Ishikawa (cell line): Measurements from ENCODE around the gene COMMD7.

Experiments used
- CEBPB ChIP-seq: IDR thresholded peaks from 2 replicates; pipeline ENCODE4 v1.6.1; 2012
- CREB1 ChIP-seq: IDR thresholded peaks from 2 replicates; pipeline ENCODE4 v1.6.1; 2012; ENCODE audit warnings: low read depth
- EGR1 ChIP-seq: IDR thresholded peaks from 2 replicates; pipeline ENCODE4 v1.6.1; 2012
- EP300 ChIP-seq: IDR thresholded peaks from 2 replicates; pipeline ENCODE4 v1.6.1; 2012; ENCODE audit warnings: borderline replicate concordance
- FOXM1 ChIP-seq: IDR thresholded peaks from 2 replicates; pipeline ENCODE4 v1.6.1; 2012; ENCODE audit warnings: low read depth, borderline replicate concordance
- NFIC ChIP-seq: IDR thresholded peaks from 2 replicates; pipeline ENCODE4 v1.6.1; 2012
- RAD21 ChIP-seq: IDR thresholded peaks from 2 replicates; pipeline ENCODE4 v1.6.1; 2012; ENCODE audit warnings: low read depth
- TAF1 ChIP-seq: IDR thresholded peaks from 2 replicates; pipeline ENCODE4 v1.6.1; 2012; ENCODE audit warnings: low read depth, mild to moderate bottlenecking
- TCF12 ChIP-seq: IDR thresholded peaks from 2 replicates; pipeline ENCODE4 v1.6.1; 2012; ENCODE audit warnings: low read depth
- TEAD4 ChIP-seq: IDR thresholded peaks from 2 replicates; pipeline ENCODE4 v1.6.1; 2012
- YY1 ChIP-seq: IDR thresholded peaks from 2 replicates; pipeline ENCODE4 v1.6.1; 2012; ENCODE audit warnings: low read depth
- ZBTB7A ChIP-seq: IDR thresholded peaks from 2 replicates; pipeline ENCODE4 v1.6.1; 2012; ENCODE audit warnings: low read depth
- TF ChIP-seq, protein P1 (sequence below): IDR thresholded peaks from 2 replicates; pipeline ENCODE4 v1.6.1; 2012
- TF ChIP-seq, protein P2 (sequence below): IDR thresholded peaks from 2 replicates; pipeline ENCODE4 v1.6.1; 2012
- TF ChIP-seq, protein P3 (sequence below): IDR thresholded peaks from 2 replicates; pipeline ENCODE4 v1.6.1; 2012; ENCODE audit warnings: low read depth, mild to moderate bottlenecking

Gene COMMD7

DNA sequence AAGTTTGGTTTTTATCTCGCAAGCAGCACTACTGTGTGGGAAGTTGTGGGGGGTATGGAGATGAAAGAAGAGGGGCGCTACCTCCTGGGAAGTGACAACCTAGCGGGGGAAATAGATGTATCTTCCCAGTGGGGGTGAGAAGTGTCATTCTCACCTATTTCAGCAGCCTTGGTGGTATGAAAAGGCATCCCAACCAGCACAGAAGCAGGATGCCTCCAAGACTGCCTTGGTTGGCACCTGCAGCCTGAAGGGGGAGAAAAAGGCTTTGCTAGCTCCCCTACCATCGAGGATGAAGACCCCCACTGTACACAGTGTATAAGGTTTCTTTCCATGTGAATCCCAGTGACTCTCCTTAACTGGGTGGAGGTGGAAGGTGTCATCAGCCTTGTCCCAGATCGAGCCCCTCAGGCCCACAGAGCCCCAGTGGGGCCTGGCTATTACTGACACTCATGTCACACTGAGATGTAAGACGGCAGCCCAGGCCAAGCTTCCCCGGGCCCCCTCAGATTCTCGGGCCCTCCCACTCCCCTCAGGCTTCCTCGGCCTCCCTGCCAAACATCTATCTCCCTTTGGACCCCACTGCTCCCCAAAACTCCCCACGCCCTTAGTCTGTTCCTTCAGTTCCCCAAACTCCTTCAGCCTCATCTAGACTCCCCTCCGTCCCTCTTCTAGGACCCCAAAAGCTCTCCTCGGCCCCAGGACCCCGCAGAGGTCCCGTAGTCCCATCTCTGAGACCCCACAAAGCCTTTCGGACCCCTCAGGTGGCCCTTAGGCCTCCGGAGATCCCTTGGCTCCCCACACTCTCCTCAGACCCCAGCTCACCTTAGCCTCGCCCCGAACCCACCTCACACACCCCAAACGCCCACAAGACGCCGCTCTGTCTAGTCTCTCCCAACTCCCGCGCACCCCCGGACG, 688 bp downstream of the COMMD7 start:
- TF ChIP-seq, protein P1, sequence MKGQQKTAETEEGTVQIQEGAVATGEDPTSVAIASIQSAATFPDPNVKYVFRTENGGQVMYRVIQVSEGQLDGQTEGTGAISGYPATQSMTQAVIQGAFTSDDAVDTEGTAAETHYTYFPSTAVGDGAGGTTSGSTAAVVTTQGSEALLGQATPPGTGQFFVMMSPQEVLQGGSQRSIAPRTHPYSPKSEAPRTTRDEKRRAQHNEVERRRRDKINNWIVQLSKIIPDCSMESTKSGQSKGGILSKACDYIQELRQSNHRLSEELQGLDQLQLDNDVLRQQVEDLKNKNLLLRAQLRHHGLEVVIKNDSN: no peak
- TF ChIP-seq, protein P2, sequence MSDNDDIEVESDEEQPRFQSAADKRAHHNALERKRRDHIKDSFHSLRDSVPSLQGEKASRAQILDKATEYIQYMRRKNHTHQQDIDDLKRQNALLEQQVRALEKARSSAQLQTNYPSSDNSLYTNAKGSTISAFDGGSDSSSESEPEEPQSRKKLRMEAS: no peak
- TF ChIP-seq CEBPB: no peak
- no peak for TF ChIP-seq CREB1
- no peak for TF ChIP-seq EGR1
- no peak for TF ChIP-seq TAF1
- no peak for TF ChIP-seq EP300
- TF ChIP-seq TEAD4: no peak
- no peak for TF ChIP-seq RAD21
- TF ChIP-seq, protein P3, sequence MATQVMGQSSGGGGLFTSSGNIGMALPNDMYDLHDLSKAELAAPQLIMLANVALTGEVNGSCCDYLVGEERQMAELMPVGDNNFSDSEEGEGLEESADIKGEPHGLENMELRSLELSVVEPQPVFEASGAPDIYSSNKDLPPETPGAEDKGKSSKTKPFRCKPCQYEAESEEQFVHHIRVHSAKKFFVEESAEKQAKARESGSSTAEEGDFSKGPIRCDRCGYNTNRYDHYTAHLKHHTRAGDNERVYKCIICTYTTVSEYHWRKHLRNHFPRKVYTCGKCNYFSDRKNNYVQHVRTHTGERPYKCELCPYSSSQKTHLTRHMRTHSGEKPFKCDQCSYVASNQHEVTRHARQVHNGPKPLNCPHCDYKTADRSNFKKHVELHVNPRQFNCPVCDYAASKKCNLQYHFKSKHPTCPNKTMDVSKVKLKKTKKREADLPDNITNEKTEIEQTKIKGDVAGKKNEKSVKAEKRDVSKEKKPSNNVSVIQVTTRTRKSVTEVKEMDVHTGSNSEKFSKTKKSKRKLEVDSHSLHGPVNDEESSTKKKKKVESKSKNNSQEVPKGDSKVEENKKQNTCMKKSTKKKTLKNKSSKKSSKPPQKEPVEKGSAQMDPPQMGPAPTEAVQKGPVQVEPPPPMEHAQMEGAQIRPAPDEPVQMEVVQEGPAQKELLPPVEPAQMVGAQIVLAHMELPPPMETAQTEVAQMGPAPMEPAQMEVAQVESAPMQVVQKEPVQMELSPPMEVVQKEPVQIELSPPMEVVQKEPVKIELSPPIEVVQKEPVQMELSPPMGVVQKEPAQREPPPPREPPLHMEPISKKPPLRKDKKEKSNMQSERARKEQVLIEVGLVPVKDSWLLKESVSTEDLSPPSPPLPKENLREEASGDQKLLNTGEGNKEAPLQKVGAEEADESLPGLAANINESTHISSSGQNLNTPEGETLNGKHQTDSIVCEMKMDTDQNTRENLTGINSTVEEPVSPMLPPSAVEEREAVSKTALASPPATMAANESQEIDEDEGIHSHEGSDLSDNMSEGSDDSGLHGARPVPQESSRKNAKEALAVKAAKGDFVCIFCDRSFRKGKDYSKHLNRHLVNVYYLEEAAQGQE: no peak
- TF ChIP-seq FOXM1: no peak

DNA sequence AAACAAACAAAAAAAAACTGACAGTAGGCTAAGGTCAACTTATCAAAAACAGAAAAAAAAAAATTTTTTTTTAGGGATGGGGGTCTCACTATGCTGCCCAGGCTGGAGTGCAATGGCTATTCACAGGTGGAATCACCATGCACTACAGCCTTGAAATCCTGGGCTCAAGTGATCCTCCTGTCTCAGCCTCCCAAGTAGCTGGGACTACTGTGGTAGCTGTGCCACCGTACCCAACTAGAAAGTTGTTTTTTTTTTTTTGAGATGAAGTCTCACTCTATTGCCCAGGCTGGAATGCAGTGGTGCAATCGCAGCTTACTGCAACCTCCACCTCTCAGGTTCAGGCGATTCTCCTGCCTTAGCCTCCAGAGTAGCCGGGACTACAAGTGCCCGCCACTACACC, 2.1 kb downstream of the COMMD7 start:
- TF ChIP-seq CEBPB: no peak
- no peak for TF ChIP-seq ZBTB7A
- TF ChIP-seq, protein P2: no peak
- no peak for TF ChIP-seq EGR1
- TF ChIP-seq TAF1: no peak
- no peak for TF ChIP-seq TCF12
- TF ChIP-seq YY1: no peak
- TF ChIP-seq EP300: no peak
- no peak for TF ChIP-seq CREB1
- TF ChIP-seq TEAD4: no peak
- no peak for TF ChIP-seq FOXM1
- TF ChIP-seq RAD21: no peak
- TF ChIP-seq, protein P1: no peak
- TF ChIP-seq, protein P3: no peak
- no peak for TF ChIP-seq NFIC

DNA sequence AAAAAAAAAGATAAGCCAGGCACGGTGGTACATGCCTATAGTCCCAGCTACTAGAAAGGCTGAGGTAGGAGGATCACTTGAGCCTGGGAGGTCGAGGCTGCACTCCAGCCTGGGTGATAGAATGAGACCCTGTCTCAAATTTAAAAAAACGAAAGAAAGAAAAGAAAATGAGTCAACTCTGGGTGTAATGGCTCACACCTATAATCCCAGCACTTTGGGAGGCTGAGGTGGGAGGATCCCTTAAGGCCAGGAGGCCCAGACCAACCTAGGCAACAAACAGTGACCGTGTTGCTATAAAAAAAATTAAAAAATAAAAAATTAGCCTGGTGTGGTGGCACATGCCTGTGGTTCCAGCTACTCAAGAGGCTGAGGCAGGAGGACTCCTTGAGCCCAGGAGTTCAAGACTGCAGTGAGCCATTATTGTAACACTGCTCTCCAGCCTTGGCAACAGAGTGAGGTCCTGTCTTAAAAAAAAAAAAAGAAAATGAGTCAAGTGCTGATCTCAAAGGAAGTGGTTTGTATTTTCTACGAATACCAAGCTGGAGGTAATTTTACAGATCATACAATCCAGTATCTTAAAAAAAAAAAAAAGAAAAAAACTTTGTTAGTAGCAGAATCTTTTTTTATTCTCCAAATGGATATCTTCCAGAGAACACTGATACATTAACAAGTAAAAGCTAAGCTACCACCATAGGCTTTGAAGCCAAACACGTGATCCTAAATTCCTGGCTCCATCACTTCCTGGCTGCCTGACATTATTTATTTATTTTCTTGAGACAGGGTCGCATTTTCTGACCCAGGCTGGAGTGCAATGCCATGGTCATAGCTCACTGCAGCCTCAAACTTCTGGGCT, 5.7 kb downstream of the COMMD7 start:
- TF ChIP-seq FOXM1 (no peak), TCF12 (no peak), NFIC (no peak), RAD21 (no peak), YY1 (no peak), ZBTB7A (no peak)
- TF ChIP-seq, protein P3: no peak
- TF ChIP-seq, protein P1: no peak
- TF ChIP-seq, protein P2: no peak
